SK-N-SH treated with all-trans-retinoic acid at 6 μM for 48 hours (cell line): ENCODE measurements around the gene TBXA2R.

Experiments used
- ATAC-seq: fragments of 200-7000 bp; cut with Tn5 transposase; 3 replicates; pipeline ENCODE4 v1.9.1; 2020; ENCODE audit warnings: mild to moderate bottlenecking, moderate library complexity
- ARNTL ChIP-seq: fragments of 450-650 bp; formaldehyde crosslinking; IDR thresholded peaks from 2 replicates; pipeline ENCODE4 v1.5.0; 2020; ENCODE audit warnings: low read depth, mild to moderate bottlenecking, moderate library complexity, borderline replicate concordance
- BACH2 ChIP-seq: fragments of 250-450 bp; sonication (Bioruptor Pico); IDR thresholded peaks from 2 replicates; pipeline ENCODE4 v1.9.0; 2021; ENCODE audit warnings: mild to moderate bottlenecking, borderline replicate concordance
- CSDC2 ChIP-seq: fragments of 250-450 bp; sonication (Bioruptor Pico); IDR thresholded peaks from 2 replicates; pipeline ENCODE4 v1.5.0; 2020; ENCODE audit warnings: mild to moderate bottlenecking, moderate library complexity
- ESRRG ChIP-seq: fragments of 250-450 bp; sonication (Bioruptor Pico); IDR thresholded peaks from 2 replicates; pipeline ENCODE4 v1.6.1; 2021; ENCODE audit warnings: mild to moderate bottlenecking
- GLIS3 ChIP-seq: fragments of 250-450 bp; sonication (Bioruptor Pico); IDR thresholded peaks from 2 replicates; pipeline ENCODE4 v1.5.0; 2020; ENCODE audit warnings: mild to moderate bottlenecking, moderate library complexity
- ISL1 ChIP-seq: fragments of 250-450 bp; sonication (Bioruptor Pico); IDR thresholded peaks from 2 replicates; pipeline ENCODE4 v2.1.2; 2022; ENCODE audit warnings: mild to moderate bottlenecking, moderate library complexity
- OSR1 ChIP-seq: fragments of 250-450 bp; sonication (Bioruptor Pico); IDR thresholded peaks from 2 replicates; pipeline ENCODE4 v1.8.0; 2022; ENCODE audit warnings: moderate library complexity, mild to moderate bottlenecking, inconsistent platforms
- PPARA ChIP-seq: fragments of 250-450 bp; sonication (Bioruptor Pico); IDR thresholded peaks from 2 replicates; pipeline ENCODE4 v1.5.0; 2020; ENCODE audit warnings: mild to moderate bottlenecking, borderline replicate concordance
- RARB ChIP-seq: fragments of 250-450 bp; sonication (Bioruptor Pico); IDR thresholded peaks from 2 replicates; pipeline ENCODE4 v1.8.0; 2021; ENCODE audit warnings: mild to moderate bottlenecking, moderate library complexity
- TCF4 ChIP-seq: fragments of 250-450 bp; sonication (Bioruptor Pico); IDR thresholded peaks from 2 replicates; pipeline ENCODE4 v1.8.0; 2021; ENCODE audit warnings: mild to moderate bottlenecking, moderate library complexity, borderline replicate concordance
- TOX ChIP-seq: fragments of 250-450 bp; sonication (Bioruptor Pico); IDR thresholded peaks from 2 replicates; pipeline ENCODE4 v1.8.0; 2021; ENCODE audit warnings: mild to moderate bottlenecking, moderate library complexity, borderline replicate concordance
- ZC3H10 ChIP-seq: fragments of 250-450 bp; sonication (Bioruptor Pico); IDR thresholded peaks from 2 replicates; pipeline ENCODE4 v1.5.1; 2021; ENCODE audit warnings: mild to moderate bottlenecking, moderate library complexity
- ZFP3 ChIP-seq: fragments of 250-450 bp; sonication (Bioruptor Pico); IDR thresholded peaks from 2 replicates; pipeline ENCODE4 v1.5.0; 2020; ENCODE audit warnings: mild to moderate bottlenecking, moderate library complexity
- ZFP30 ChIP-seq: fragments of 450-650 bp; formaldehyde crosslinking; IDR thresholded peaks from 2 replicates; pipeline ENCODE4 v1.5.0; 2022; ENCODE audit warnings: mild to moderate bottlenecking, moderate library complexity
- ZNF565 ChIP-seq: fragments of 450-650 bp; formaldehyde crosslinking; conservative IDR thresholded peaks from 2 replicates; pipeline ENCODE4 v1.5.0; 2020; ENCODE audit warnings: low read depth, mild to moderate bottlenecking, moderate library complexity
- ZNF70 ChIP-seq: fragments of 450-650 bp; formaldehyde crosslinking; IDR thresholded peaks from 2 replicates; pipeline ENCODE4 v1.5.0; 2020; ENCODE audit warnings: mild to moderate bottlenecking, moderate library complexity
- ZNF8 ChIP-seq: fragments of 450-650 bp; formaldehyde crosslinking; IDR thresholded peaks from 2 replicates; pipeline ENCODE4 v1.5.0; 2020; ENCODE audit warnings: mild to moderate bottlenecking, moderate library complexity
- TF ChIP-seq, protein P1 (sequence below): fragments of 250-450 bp; sonication (Bioruptor Pico); IDR thresholded peaks from 2 replicates; pipeline ENCODE4 v1.8.0; 2021; ENCODE audit warnings: low read depth, mild to moderate bottlenecking, moderate library complexity, borderline replicate concordance
- TF ChIP-seq, protein P2 (sequence below): fragments of 250-450 bp; sonication (Bioruptor Pico); IDR thresholded peaks from 2 replicates; pipeline ENCODE4 v1.8.0; 2020; ENCODE audit warnings: mild to moderate bottlenecking, moderate library complexity, borderline replicate concordance
- TF ChIP-seq, protein P3 (sequence below): fragments of 250-450 bp; sonication (Bioruptor Pico); IDR thresholded peaks from 2 replicates; pipeline ENCODE4 v1.5.1; 2021; ENCODE audit warnings: mild to moderate bottlenecking, moderate library complexity
- TF ChIP-seq, protein P4 (sequence below): fragments of 250-450 bp; sonication (Bioruptor Pico); IDR thresholded peaks from 2 replicates; pipeline ENCODE4 v1.5.0; 2020; ENCODE audit warnings: mild to moderate bottlenecking, moderate library complexity

The TBXA2R gene

DNA sequence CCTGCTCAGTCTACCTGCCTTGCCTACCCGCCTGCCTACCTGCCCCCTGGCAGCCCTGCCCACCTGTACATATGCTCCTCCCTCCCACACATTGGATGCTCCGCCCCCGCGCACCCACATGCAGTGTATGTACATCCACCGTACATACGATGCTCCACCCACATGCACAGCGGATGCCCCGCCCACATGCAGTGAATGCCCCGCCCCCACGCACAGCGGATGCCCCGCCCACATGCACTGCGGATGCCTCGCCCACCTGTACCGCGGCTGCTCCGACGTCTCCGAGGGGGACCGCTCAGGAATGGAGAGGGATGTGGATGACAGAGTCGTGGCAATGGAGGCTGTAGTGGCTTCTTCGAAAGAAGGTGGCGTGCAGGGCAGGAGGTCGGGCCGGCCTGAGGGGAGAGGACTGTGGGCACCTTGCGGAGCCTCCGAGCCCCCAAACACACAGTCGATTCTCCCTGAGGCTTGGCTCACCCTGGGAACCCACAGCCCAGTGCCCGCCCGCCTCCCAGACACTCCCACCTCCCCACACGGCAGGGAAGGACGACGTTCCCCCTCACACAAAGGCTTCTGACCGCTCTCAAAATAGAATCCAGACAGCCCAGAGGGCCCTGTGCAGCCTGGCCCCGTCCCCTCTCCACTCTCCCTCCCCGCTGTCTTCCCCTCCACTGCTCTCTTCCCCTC is 36.5 kb upstream of the TBXA2R start:
- ATAC-seq, result no peak
- TF ChIP-seq, protein P1, sequence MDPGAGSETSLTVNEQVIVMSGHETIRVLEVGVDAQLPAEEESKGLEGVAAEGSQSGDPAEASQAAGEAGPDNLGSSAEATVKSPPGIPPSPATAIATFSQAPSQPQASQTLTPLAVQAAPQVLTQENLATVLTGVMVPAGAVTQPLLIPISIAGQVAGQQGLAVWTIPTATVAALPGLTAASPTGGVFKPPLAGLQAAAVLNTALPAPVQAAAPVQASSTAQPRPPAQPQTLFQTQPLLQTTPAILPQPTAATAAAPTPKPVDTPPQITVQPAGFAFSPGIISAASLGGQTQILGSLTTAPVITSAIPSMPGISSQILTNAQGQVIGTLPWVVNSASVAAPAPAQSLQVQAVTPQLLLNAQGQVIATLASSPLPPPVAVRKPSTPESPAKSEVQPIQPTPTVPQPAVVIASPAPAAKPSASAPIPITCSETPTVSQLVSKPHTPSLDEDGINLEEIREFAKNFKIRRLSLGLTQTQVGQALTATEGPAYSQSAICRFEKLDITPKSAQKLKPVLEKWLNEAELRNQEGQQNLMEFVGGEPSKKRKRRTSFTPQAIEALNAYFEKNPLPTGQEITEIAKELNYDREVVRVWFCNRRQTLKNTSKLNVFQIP (CRISPR knock-in tag), result no peak
- TF ChIP-seq ESRRG (CRISPR knock-in tag) (no peak), PPARA (CRISPR knock-in tag) (no peak), TOX (no peak), ZNF565 (CRISPR knock-in tag) (no peak), GLIS3 (CRISPR knock-in tag) (no peak), ZNF8 (CRISPR knock-in tag) (no peak), ZFP30 (CRISPR knock-in tag) (no peak)
- TF ChIP-seq, protein P2, sequence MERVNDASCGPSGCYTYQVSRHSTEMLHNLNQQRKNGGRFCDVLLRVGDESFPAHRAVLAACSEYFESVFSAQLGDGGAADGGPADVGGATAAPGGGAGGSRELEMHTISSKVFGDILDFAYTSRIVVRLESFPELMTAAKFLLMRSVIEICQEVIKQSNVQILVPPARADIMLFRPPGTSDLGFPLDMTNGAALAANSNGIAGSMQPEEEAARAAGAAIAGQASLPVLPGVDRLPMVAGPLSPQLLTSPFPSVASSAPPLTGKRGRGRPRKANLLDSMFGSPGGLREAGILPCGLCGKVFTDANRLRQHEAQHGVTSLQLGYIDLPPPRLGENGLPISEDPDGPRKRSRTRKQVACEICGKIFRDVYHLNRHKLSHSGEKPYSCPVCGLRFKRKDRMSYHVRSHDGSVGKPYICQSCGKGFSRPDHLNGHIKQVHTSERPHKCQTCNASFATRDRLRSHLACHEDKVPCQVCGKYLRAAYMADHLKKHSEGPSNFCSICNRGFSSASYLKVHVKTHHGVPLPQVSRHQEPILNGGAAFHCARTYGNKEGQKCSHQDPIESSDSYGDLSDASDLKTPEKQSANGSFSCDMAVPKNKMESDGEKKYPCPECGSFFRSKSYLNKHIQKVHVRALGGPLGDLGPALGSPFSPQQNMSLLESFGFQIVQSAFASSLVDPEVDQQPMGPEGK (CRISPR knock-in tag), result no peak

DNA sequence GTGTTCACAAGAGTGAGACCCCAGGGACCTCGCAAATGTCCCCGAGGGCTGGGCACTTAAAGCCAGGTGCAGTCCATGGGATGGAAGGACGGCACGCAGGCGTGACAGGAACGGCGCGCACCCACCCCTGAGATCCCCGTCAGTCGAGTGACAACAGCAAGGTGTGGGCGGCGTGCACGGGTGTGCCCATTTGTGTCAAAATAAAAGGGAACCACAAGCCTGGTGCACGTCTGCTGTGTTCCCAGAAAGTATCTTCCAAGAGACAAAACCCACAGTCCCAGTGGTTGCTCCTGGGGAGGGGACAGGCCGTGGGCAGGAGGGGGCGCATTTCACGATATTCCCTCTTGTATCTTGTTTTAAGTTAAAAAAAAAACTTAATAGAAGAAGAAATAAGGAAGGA is 35.6 kb upstream of the TBXA2R start:
- TF ChIP-seq, protein P3, sequence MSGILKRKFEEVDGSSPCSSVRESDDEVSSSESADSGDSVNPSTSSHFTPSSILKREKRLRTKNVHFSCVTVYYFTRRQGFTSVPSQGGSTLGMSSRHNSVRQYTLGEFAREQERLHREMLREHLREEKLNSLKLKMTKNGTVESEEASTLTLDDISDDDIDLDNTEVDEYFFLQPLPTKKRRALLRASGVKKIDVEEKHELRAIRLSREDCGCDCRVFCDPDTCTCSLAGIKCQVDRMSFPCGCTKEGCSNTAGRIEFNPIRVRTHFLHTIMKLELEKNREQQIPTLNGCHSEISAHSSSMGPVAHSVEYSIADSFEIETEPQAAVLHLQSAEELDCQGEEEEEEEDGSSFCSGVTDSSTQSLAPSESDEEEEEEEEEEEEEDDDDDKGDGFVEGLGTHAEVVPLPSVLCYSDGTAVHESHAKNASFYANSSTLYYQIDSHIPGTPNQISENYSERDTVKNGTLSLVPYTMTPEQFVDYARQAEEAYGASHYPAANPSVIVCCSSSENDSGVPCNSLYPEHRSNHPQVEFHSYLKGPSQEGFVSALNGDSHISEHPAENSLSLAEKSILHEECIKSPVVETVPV (CRISPR knock-in tag), result no peak
- TF ChIP-seq ZNF70 (CRISPR knock-in tag) (no peak), ZNF8 (CRISPR knock-in tag) (no peak), ARNTL (CRISPR knock-in tag) (no peak), CSDC2 (no peak), ZFP3 (CRISPR knock-in tag) (no peak), ISL1 (CRISPR knock-in tag) (no peak), ESRRG (CRISPR knock-in tag) (no peak), OSR1 (CRISPR knock-in tag) (no peak), ZFP30 (CRISPR knock-in tag) (no peak), TOX (no peak), RARB (no peak), GLIS3 (CRISPR knock-in tag) (no peak), ZC3H10 (CRISPR knock-in tag) (no peak)
- TF ChIP-seq, protein P4, sequence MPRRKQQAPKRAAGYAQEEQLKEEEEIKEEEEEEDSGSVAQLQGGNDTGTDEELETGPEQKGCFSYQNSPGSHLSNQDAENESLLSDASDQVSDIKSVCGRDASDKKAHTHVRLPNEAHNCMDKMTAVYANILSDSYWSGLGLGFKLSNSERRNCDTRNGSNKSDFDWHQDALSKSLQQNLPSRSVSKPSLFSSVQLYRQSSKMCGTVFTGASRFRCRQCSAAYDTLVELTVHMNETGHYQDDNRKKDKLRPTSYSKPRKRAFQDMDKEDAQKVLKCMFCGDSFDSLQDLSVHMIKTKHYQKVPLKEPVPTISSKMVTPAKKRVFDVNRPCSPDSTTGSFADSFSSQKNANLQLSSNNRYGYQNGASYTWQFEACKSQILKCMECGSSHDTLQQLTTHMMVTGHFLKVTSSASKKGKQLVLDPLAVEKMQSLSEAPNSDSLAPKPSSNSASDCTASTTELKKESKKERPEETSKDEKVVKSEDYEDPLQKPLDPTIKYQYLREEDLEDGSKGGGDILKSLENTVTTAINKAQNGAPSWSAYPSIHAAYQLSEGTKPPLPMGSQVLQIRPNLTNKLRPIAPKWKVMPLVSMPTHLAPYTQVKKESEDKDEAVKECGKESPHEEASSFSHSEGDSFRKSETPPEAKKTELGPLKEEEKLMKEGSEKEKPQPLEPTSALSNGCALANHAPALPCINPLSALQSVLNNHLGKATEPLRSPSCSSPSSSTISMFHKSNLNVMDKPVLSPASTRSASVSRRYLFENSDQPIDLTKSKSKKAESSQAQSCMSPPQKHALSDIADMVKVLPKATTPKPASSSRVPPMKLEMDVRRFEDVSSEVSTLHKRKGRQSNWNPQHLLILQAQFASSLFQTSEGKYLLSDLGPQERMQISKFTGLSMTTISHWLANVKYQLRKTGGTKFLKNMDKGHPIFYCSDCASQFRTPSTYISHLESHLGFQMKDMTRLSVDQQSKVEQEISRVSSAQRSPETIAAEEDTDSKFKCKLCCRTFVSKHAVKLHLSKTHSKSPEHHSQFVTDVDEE (CRISPR knock-in tag), result no peak
- ATAC-seq, result no peak

DNA sequence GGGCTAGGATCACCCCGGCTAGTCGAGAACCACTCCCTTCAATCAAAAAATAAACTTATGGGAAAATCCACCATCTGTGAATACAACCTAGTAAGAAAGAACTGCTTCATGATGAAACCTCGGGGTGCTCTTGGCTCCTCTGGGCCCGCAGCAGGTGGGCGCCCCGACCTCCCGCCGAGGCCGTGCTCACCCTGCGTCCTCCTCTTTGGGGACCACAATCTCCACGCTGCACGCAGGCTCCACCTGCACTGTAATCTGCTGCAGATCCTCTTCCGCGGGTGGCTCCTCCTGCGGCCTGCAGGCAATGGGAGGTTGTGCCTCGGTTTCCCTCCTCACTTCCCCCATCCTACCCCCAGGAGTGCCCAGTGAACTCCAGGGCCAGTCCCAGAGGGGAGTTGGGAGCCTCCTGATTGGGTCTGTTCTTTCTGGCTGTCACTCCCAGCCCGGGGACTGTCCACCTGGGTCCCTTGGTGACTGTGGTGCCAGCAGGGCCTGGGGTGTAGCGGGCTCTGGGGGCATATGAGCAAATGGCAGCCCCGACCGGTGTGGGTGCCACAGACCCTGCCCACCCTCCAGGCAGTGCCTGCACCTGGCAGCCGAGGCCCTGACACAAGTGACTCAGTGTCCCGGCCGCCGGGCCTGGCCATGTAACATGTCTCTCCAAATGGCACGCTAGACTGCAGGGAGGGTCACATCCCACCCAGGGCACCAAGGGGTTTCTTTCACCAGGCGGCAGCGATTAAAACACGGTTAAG is 35.0 kb upstream of the TBXA2R start:
- no peak for TF ChIP-seq ARNTL (CRISPR knock-in tag)
- no peak for TF ChIP-seq ZNF565 (CRISPR knock-in tag)
- no peak for TF ChIP-seq ZNF70 (CRISPR knock-in tag)
- no peak for ATAC-seq

DNA sequence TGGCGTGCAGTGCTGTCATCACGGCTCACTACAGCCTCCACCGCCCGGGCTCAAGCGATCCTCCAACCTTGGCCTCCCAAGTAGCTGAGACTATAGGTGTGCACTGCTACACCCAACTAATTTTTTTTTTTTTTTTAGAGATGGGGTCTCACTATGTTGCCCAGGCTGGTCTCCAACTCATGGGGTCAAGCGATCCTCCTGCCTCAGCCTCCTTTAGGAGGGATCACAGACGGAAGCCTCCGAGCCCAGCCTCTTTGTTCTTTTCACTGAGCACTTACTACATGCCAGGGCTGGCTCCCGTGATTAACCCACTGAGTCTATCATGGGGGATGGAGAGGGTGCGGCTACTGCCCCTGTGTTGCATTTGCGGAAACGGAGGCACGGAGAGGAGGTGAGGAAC is 32.8 kb upstream of the TBXA2R start:
- no peak for ATAC-seq
- no peak for TF ChIP-seq CSDC2
- TF ChIP-seq ZFP30 (CRISPR knock-in tag), result no peak
- TF ChIP-seq, protein P3 (CRISPR knock-in tag), result no peak
- TF ChIP-seq ZNF565 (CRISPR knock-in tag), result no peak
- TF ChIP-seq ISL1 (CRISPR knock-in tag), result no peak
- no peak for TF ChIP-seq TOX
- TF ChIP-seq, protein P4 (CRISPR knock-in tag), result no peak
- TF ChIP-seq BACH2 (CRISPR knock-in tag), result no peak
- TF ChIP-seq GLIS3 (CRISPR knock-in tag), result no peak
- no peak for TF ChIP-seq ZFP3 (CRISPR knock-in tag)
- TF ChIP-seq ZNF8 (CRISPR knock-in tag), result no peak
- TF ChIP-seq ZNF70 (CRISPR knock-in tag), result no peak
- no peak for TF ChIP-seq ARNTL (CRISPR knock-in tag)
- no peak for TF ChIP-seq OSR1 (CRISPR knock-in tag)
- TF ChIP-seq TCF4, result no peak
